ENCODE data around the gene UBL4B.

Gene UBL4B

DNA sequence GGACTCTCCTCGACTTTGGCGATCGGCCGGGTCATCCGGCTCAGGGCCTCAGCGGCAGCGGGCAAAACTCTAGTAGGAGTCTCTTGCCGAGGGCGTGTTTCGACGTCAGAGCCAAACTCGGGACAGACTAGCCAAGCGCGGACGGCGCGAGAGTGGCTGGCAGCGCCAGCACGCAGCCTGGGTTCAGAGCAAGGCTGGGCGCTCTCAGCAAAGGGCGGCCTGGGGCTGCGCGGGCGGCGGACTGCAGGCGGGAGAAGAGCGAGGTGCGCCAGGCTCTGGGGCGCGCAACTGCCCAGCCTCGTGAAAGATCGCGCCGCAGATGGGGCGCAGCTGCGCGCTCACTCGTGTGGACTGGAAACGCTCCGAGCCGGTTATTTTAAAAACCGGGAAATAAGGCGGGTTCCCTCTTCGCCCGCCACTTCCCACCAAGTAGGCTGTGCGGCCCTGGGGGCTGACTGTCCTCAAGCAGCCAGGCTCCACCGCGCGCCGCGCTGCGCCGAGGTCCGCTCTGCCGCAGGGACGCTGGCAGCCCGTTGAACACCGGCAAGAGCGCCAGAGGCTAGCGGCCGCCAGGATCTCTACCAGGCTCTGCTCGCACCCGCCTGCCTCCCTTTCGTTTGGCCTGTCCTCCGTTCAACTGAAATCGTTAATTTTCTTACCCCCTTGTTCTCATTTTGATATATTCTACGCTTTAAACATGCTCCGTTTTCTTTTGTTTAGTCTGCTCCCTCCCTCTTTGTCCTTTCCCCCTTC is 44.2 kb upstream of the UBL4B start:
- FAIRE-seq (no peak), DNase-seq (ENCODE audit: insufficient read length, low spot score) (no peak)
- TF ChIP-seq CTCF (IDR thresholded peaks at IDR 0.05; ENCODE audit: insufficient read depth, missing control alignments) = no peak

- FAIRE-seq (no peak), DNase-seq (ENCODE audit: insufficient read length, low spot score) (no peak)
- TF ChIP-seq CTCF (IDR thresholded peaks at IDR 0.05; ENCODE audit: insufficient read depth, missing control alignments) = no peak
Measured at GRCh38 chr1:110068646-110069403, 43.4 kb upstream of the UBL4B start.

GRCh38 chr1:110069404-110070281 is 42.6 kb upstream of the UBL4B start:
- TF ChIP-seq CTCF (IDR thresholded peaks at IDR 0.05; ENCODE audit: insufficient read depth, missing control alignments) = no peak
- no peak for DNase-seq (ENCODE audit: insufficient read length, low spot score)
- FAIRE-seq = no peak

GRCh38 chr1:110070282-110070669 is 42.0 kb upstream of the UBL4B start:
- FAIRE-seq (no peak), DNase-seq (ENCODE audit: insufficient read length, low spot score) (no peak)
- no peak for TF ChIP-seq CTCF (IDR thresholded peaks at IDR 0.05; ENCODE audit: insufficient read depth, missing control alignments)

- FAIRE-seq = no peak
- no peak for TF ChIP-seq CTCF (IDR thresholded peaks at IDR 0.05; ENCODE audit: insufficient read depth, missing control alignments)
- no peak for DNase-seq (ENCODE audit: insufficient read length, low spot score)
Measured at GRCh38 chr1:110070671-110071242, 41.5 kb upstream of the UBL4B start, which contains the start of gene ALX3. ALX3 (minus strand) TSS chr1:110070672; CDS start chr1:110070612, 60 bp downstream.

GRCh38 chr1:110074166-110074565 is 38.1 kb upstream of the UBL4B start:
- no peak for TF ChIP-seq CTCF (IDR thresholded peaks at IDR 0.05; ENCODE audit: insufficient read depth, missing control alignments)
- FAIRE-seq (no peak), DNase-seq (ENCODE audit: insufficient read length, low spot score) (no peak)

Data from D721Med (cell line).